Activated B cell treated with CpG ODN at 0.5 μM for 24 hours (primary cell): ENCODE data around the gene LIFR. TPM values are rescaled to one million over a fixed set of nuclear protein-coding genes. Genes with fewer than 3 reads are reported as not detected.

Experiments used
- ATAC-seq: fragments of 200-7000 bp; cut with Tn5 transposase; one replicate; pipeline ENCODE4 v1.10.0; 2021; ENCODE audit warnings: low read depth, mild to moderate bottlenecking, moderate library complexity
- CTCF ChIA-PET: fragments of 350-600 bp; sonication (Branson Sonifier 250); formaldehyde crosslinking; loops from one replicate; lab custom pipeline; 2021; ENCODE audit warnings: antibody characterized with exemption; lab: Charles Lee
- POLR2A ChIA-PET: fragments of 350-600 bp; sonication (Branson Sonifier 250); formaldehyde crosslinking; loops from one replicate; lab custom pipeline; 2021; ENCODE audit warnings: antibody characterized with exemption; lab: Charles Lee
- DNase-seq: peaks from one replicate; pipeline ENCODE4 v3.0.0; 2022
- H3K27ac Mint-ChIP-seq: one replicate; pipeline ENCODE4 v1.8.0; 2020; ENCODE audit warnings: mixed read lengths
- H3K27me3 Mint-ChIP-seq: one replicate; pipeline ENCODE4 v1.8.0; 2021; ENCODE audit warnings: mixed read lengths
- H3K36me3 Mint-ChIP-seq: one replicate; pipeline ENCODE4 v1.8.0; 2021; ENCODE audit warnings: low read depth, mixed read lengths
- H3K4me1 Mint-ChIP-seq: one replicate; pipeline ENCODE4 v1.8.0; 2021; ENCODE audit warnings: mixed read lengths
- H3K4me3 Mint-ChIP-seq: one replicate; pipeline ENCODE4 v1.8.0; 2020; ENCODE audit warnings: mild to moderate bottlenecking, mixed read lengths
- H3K9me3 Mint-ChIP-seq: one replicate; pipeline ENCODE4 v1.8.0; 2020; ENCODE audit warnings: mixed read lengths
- CTCF ChIP-seq: fragments of 200-600 bp; IDR thresholded peaks from one replicate; pipeline ENCODE4 v1.8.0; 2022; ENCODE audit warnings: antibody characterized with exemption, mild to moderate bottlenecking
- intact Hi-C: fragments of 100-400 bp; cut with micrococcal nuclease; formaldehyde crosslinking; loops from one replicate; pipeline ENCODE4 v1.15.1; 2024
- total RNA-seq: library from RNA; stranded (reverse); gene quantifications from 2 replicates; pipeline ENCODE4 v1.2.3, GENCODE V29; 2022

Gene LIFR
- total RNA-seq, 1 donor from 2014 or later: not detected

GRCh38 chr5:38555354-38556087 is 925 bp downstream of the LIFR start:
- no peaks in the 10 kb centered on the region for H3K36me3 Mint-ChIP-seq
- H3K27me3 Mint-ChIP-seq: peaks cover 55% of the 10 kb centered on the region
- CTCF ChIA-PET: interaction anchor here (0.7 kb wide), 1 partner anchor 114 kb away, joined by 3 read pairs; no protein-coding TSS in a partner anchor
- H3K4me1 Mint-ChIP-seq: peaks cover 15% of the 10 kb centered on the region
- H3K9me3 Mint-ChIP-seq: no peaks in the 10 kb centered on the region
- ATAC-seq: no peak
- TF ChIP-seq CTCF: no peak
- no peak overlapping the region for H3K27ac Mint-ChIP-seq
- intact Hi-C loops: no loop called here
- DNase-seq: no peak
- peak overlapping the region; percentile 47 for H3K4me3 Mint-ChIP-seq
- POLR2A ChIA-PET: no interaction called here

- Mint-ChIP-seq H3K36me3 (no peaks in the 10 kb centered on the region), H3K27ac (no peak overlapping the region), H3K27me3 (peaks cover 55% of the 10 kb centered on the region), H3K4me3 (no peak overlapping the region), H3K4me1 (peaks cover 15% of the 10 kb centered on the region), H3K9me3 (no peaks in the 10 kb centered on the region)
- ATAC-seq (no peak), DNase-seq (no peak)
- intact Hi-C loops: no loop called here
- no peak for TF ChIP-seq CTCF
- CTCF ChIA-PET: interaction anchor here (0.7 kb wide), 1 partner anchor 113 kb away, joined by 3 read pairs; no protein-coding TSS in a partner anchor
- POLR2A ChIA-PET: no interaction called here
Measured at GRCh38 chr5:38554861-38555260, 1.6 kb downstream of the LIFR start.

GRCh38 chr5:38554403-38554802 is 2.0 kb downstream of the LIFR start:
- ATAC-seq (no peak), DNase-seq (no peak)
- no peaks in the 10 kb centered on the region for H3K9me3 Mint-ChIP-seq
- H3K27ac Mint-ChIP-seq: no peak overlapping the region
- H3K4me1 Mint-ChIP-seq: peaks cover 15% of the 10 kb centered on the region
- CTCF ChIA-PET: no interaction called here
- peaks cover 55% of the 10 kb centered on the region for H3K27me3 Mint-ChIP-seq
- POLR2A ChIA-PET: no interaction called here
- H3K36me3 Mint-ChIP-seq: no peaks in the 10 kb centered on the region
- TF ChIP-seq CTCF: no peak
- H3K4me3 Mint-ChIP-seq: no peak overlapping the region
- intact Hi-C loops: no loop called here

GRCh38 chr5:38553001-38553521 is 3.4 kb downstream of the LIFR start:
- H3K27ac Mint-ChIP-seq: no peak overlapping the region
- peaks cover 15% of the 10 kb centered on the region for H3K4me1 Mint-ChIP-seq
- no peak for ATAC-seq
- H3K27me3 Mint-ChIP-seq: peaks cover 52% of the 10 kb centered on the region
- ChIA-PET CTCF (interaction anchor here (1.0 kb wide), 1 partner anchor 85 kb away, joined by 3 read pairs; no protein-coding TSS in a partner anchor), POLR2A (no interaction called here)
- H3K36me3 Mint-ChIP-seq: no peaks in the 10 kb centered on the region
- no peaks in the 10 kb centered on the region for H3K9me3 Mint-ChIP-seq
- intact Hi-C loops: no loop called here
- H3K4me3 Mint-ChIP-seq: no peak overlapping the region
- no peak for TF ChIP-seq CTCF
- no peak for DNase-seq
